Measurements from ENCODE around the gene CLASRP.

DNA sequence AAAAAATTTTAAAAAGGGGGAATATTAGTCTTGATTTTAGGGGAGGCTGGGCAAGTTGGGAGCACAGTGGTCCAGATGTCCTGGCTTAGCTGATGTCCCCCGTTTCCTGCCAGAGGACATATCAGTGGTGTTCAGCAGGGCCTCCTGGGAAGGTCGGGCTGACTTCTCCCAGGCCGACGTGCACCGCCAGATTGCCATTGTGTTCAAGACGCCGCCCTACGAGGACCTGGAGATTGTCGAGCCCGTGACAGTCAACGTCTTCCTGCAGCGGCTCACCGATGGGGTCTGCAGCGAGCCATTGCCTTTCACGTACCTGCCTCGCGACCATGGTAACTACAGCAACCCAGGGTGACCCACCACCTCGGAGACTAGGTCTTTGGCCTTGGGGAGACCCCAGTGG, 6.4 kb upstream of the CLASRP start:
- TF ChIP-seq CTCF (conservative IDR thresholded peaks at IDR 0.05; ENCODE audit: low read depth, low read length): no peak
- no peak for TF ChIP-seq EZH2 (IDR thresholded peaks at IDR 0.05; ENCODE audit: low read length, unreplicated experiment)
- no peak for TF ChIP-seq EZH2phosphoT487 (IDR thresholded peaks at IDR 0.05; ENCODE audit: borderline replicate concordance, low read length)

All from PC-3 (cell line).